Raji (cell line): ENCODE results near the gene NUMB.
A peak's percentile ranks its signal among the peaks of the same experiment; 100 is the strongest.

Source experiments
- POLR2A ChIP-seq: IDR thresholded peaks from 2 replicates; pipeline ENCODE4 v1.6.1; 2011; ENCODE audit warnings: low read depth, low read length, control low read depth; ENCODE audit not compliant: insufficient read depth

NUMB gene

GRCh38 chr14:73258076-73258475, 200.3 kb downstream of the NUMB start:
- TF ChIP-seq POLR2A = no peak

- TF ChIP-seq POLR2A = no peak
Observed at GRCh38 chr14:73255693-73256225, 202.6 kb downstream of the NUMB start.

GRCh38 chr14:73255005-73255400, 203.3 kb downstream of the NUMB start:
- TF ChIP-seq POLR2A = no peak

GRCh38 chr14:73254247-73255004, 203.9 kb downstream of the NUMB start:
- TF ChIP-seq POLR2A = no peak

- no peak for TF ChIP-seq POLR2A
Observed at GRCh38 chr14:73253721-73254120, 204.6 kb downstream of the NUMB start.

GRCh38 chr14:73253323-73253610, 205.1 kb downstream of the NUMB start:
- TF ChIP-seq POLR2A = no peak

- TF ChIP-seq POLR2A = no peak
Observed at GRCh38 chr14:73252491-73253322, 205.6 kb downstream of the NUMB start.

GRCh38 chr14:73251516-73252215, 206.7 kb downstream of the NUMB start:
- no peak for TF ChIP-seq POLR2A

GRCh38 chr14:73250781-73251500, 207.4 kb downstream of the NUMB start:
- no peak for TF ChIP-seq POLR2A

GRCh38 chr14:73250317-73250713, 208.0 kb downstream of the NUMB start:
- no peak for TF ChIP-seq POLR2A

- no peak for TF ChIP-seq POLR2A
Observed at GRCh38 chr14:73249564-73250316, 208.6 kb downstream of the NUMB start.

GRCh38 chr14:73249108-73249507, 209.2 kb downstream of the NUMB start:
- TF ChIP-seq POLR2A = no peak

GRCh38 chr14:73248108-73248868, 210.1 kb downstream of the NUMB start:
- 0 out of 2 replicates have a peak, but pooled peaks have one; percentile 27 for TF ChIP-seq POLR2A
